ENCODE data around the gene CD36. TPM values are rescaled to one million over a fixed set of nuclear protein-coding genes. Genes with fewer than 3 reads are reported as not detected.

The CD36 gene
- total and polyA plus RNA-seq, 2 experiments from 2014 or later: 0.40 to 1.8 TPM

DNA sequence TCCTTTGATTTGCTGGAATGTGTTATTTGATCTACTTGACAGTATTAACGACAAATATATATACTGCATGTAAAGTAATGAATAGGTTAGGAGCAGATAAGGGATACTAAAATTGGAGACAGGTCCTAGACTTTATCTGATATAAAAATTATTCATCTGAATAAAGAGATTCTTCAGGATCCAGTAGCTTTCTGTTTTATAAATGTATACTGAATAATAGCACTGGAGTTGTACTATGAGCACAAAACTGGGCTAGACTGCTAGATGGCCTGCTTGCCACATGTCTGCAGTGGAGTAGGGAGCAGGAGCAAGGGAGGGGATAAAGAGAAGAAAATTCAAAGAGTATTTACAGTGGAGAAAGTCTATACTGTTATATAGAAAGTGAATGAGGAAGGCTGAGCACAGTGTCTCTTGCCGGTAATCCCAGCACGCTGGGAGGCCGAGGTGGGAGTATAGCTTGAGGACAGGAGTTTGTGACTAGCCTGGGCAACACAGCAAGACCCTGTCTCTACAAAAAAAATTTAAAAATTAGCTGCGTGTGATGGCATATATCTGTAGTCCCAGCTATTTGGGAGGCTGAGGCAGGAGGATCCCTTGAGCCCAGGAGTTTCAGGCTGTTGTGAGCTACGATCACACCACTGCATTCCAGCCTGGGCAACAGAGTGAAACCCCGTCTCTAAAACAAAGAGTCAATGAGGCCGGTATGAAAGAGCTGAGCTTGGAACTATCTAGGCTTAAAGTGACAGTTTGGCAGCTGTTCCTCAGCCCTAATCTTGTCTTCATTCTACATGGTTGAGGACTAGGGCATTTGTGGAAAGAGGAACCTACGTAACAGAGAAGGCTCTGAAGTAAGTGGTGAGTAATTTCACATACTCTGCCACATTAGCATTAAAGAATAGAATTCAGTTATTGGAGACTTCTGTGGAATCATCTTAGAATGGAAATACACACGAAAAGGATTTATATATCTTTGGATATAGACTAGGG, 41.8 kb downstream of the CD36 start:
- Histone ChIP-seq H2AFZ (no peak overlapping the region), H3K9me2 (ENCODE audit: insufficient read depth) (no peaks in the 10 kb centered on the region), H3K27ac (ENCODE audit: low read depth) (no peak overlapping the region), H3F3A (replicated peaks; ENCODE audit: low read depth) (0 out of 2 replicates have a peak, but pooled peaks cover 4% of the 10 kb centered on the region), H4K20me1 (replicated peaks; ENCODE audit: insufficient read depth) (no peaks in the 10 kb centered on the region), H3K4me3 (no peak overlapping the region), H3K27me3 (ENCODE audit: insufficient read depth) (no peaks in the 10 kb centered on the region), H3K4me1 (ENCODE audit: insufficient read depth) (no peaks in the 10 kb centered on the region), H3K79me2 (replicated peaks; ENCODE audit: insufficient read depth) (no peaks in the 10 kb centered on the region), H3K4me2 (no peak overlapping the region), H3K36me3 (ENCODE audit: insufficient read depth) (no peaks in the 10 kb centered on the region)
- DNase-seq (ENCODE audit: low spot score): no peak
- Mint-ChIP-seq H3K27me3 (ENCODE audit: insufficient read depth, low read depth, poor library complexity) (no peaks in the 10 kb centered on the region), H3K36me3 (ENCODE audit: low read depth) (no peaks in the 10 kb centered on the region), H3K9me3 (peaks cover 13% of the 10 kb centered on the region), H3K4me1 (no peaks in the 10 kb centered on the region), H3K27ac (no peak overlapping the region), H3K4me3 (no peak overlapping the region)
- TF ChIP-seq POLR2AphosphoS5 (IDR thresholded peaks at IDR 0.05; ENCODE audit: low read depth) (no peak), REST (IDR thresholded peaks at IDR 0.05; ENCODE audit: unreplicated experiment) (no peak), CREB1 (CRISPR knock-in tag; IDR thresholded peaks at IDR 0.05; ENCODE audit: low read depth) (no peak), EZH2 (IDR thresholded peaks at IDR 0.05; ENCODE audit: low read depth, unreplicated experiment) (no peak), STAT1 (IDR thresholded peaks at IDR 0.05; ENCODE audit: unreplicated experiment) (no peak), NANOG (IDR thresholded peaks at IDR 0.05; ENCODE audit: borderline replicate concordance) (no peak), EZH2phosphoT487 (IDR thresholded peaks at IDR 0.05; ENCODE audit: unreplicated experiment) (no peak), ZNF462 (CRISPR knock-in tag; IDR thresholded peaks at IDR 0.05) (no peak)
- TF ChIP-seq, protein P1, sequence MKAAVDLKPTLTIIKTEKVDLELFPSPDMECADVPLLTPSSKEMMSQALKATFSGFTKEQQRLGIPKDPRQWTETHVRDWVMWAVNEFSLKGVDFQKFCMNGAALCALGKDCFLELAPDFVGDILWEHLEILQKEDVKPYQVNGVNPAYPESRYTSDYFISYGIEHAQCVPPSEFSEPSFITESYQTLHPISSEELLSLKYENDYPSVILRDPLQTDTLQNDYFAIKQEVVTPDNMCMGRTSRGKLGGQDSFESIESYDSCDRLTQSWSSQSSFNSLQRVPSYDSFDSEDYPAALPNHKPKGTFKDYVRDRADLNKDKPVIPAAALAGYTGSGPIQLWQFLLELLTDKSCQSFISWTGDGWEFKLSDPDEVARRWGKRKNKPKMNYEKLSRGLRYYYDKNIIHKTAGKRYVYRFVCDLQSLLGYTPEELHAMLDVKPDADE (IDR thresholded peaks at IDR 0.05): no peak
- ATAC-seq: no peak
